Hepatocyte (in vitro differentiated cells): Measurements from ENCODE around the gene RORB.

Experiments
- EZH2phosphoT487 ChIP-seq: fragments of 200-600 bp; sonication (generic); IDR thresholded peaks from one replicate; pipeline ENCODE4 v1.6.1; 2018; ENCODE audit warnings: antibody characterized with exemption, mild to moderate bottlenecking, low read depth, moderate library complexity; ENCODE audit not compliant: unreplicated experiment, severe bottlenecking
- TF ChIP-seq, protein P1 (sequence below): fragments of 200-600 bp; sonication (generic); IDR thresholded peaks from 2 replicates; pipeline ENCODE4 v1.5.1; 2016; ENCODE audit warnings: antibody characterized with exemption, mild to moderate bottlenecking; ENCODE audit not compliant: poor library complexity

DNA sequence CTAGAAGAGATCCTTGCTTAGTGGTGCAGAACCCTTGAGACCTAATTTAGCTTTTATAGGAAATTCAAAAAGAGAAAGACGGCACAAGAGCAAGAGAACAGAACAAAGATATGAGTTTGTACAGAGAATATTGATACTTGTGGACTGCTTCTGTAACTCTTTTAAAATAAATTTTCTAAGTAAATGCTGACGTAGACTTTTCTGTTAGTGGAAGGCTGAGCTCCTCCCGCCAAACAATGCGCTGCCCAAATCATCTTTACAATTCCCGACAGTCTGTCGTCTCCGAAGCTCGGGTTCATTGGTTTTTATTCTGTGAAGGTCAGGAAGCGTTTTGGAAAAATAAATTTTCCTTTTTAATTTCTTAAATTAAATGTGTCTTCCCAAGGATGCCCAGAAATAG is 22.3 kb downstream of the RORB start:
- TF ChIP-seq, protein P1, sequence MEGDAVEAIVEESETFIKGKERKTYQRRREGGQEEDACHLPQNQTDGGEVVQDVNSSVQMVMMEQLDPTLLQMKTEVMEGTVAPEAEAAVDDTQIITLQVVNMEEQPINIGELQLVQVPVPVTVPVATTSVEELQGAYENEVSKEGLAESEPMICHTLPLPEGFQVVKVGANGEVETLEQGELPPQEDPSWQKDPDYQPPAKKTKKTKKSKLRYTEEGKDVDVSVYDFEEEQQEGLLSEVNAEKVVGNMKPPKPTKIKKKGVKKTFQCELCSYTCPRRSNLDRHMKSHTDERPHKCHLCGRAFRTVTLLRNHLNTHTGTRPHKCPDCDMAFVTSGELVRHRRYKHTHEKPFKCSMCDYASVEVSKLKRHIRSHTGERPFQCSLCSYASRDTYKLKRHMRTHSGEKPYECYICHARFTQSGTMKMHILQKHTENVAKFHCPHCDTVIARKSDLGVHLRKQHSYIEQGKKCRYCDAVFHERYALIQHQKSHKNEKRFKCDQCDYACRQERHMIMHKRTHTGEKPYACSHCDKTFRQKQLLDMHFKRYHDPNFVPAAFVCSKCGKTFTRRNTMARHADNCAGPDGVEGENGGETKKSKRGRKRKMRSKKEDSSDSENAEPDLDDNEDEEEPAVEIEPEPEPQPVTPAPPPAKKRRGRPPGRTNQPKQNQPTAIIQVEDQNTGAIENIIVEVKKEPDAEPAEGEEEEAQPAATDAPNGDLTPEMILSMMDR: no peak
- TF ChIP-seq EZH2phosphoT487: no peak
